HepG2 (cell line): Measurements from ENCODE around the gene RRAGA. TPM values are rescaled to one million over a fixed set of nuclear protein-coding genes. Genes with fewer than 3 reads are reported as not detected.

Source experiments
- E2F5 ChIP-seq: sonication (generic); formaldehyde crosslinking; conservative IDR thresholded peaks from 2 replicates; pipeline ENCODE4 v1.4.0; 2020; ENCODE audit warnings: missing genetic modification reagents
- FOSL2 ChIP-seq: sonication (generic); formaldehyde crosslinking; IDR thresholded peaks from 2 replicates; pipeline ENCODE4 v1.4.0; 2020; ENCODE audit warnings: missing genetic modification reagents
- FOXA1 ChIP-seq, 2 experiments: fragments of 450-650 bp in 1 of 2; sonication (generic) in 1 of 2; formaldehyde crosslinking in 1 of 2; IDR thresholded peaks; 2 replicates each; pipeline versions ENCODE4 v1.4.0 to v1.6.1; 2016 to 2020; ENCODE audit warnings: missing genetic modification reagents in 1 of 2
- GATA4 ChIP-seq: sonication (generic); IDR thresholded peaks from 2 replicates; pipeline ENCODE4 v1.6.1; 2016; ENCODE audit warnings: antibody characterized with exemption, low read depth, borderline replicate concordance
- GPBP1L1 ChIP-seq: sonication (generic); formaldehyde crosslinking; IDR thresholded peaks from 2 replicates; pipeline ENCODE4 v1.5.0; 2020; ENCODE audit warnings: mild to moderate bottlenecking, missing genetic modification reagents
- HHEX ChIP-seq: IDR thresholded peaks from 2 replicates; pipeline ENCODE4 v1.6.1; 2016; ENCODE audit warnings: control low read depth
- HIVEP1 ChIP-seq: sonication (generic); formaldehyde crosslinking; IDR thresholded peaks from 2 replicates; pipeline ENCODE4 v1.4.0; 2020; ENCODE audit warnings: mild to moderate bottlenecking, missing genetic modification reagents
- HNF4A ChIP-seq: sonication (generic); formaldehyde crosslinking; IDR thresholded peaks from 2 replicates; pipeline ENCODE4 v1.4.0; 2020; ENCODE audit warnings: missing genetic modification reagents
- HNRNPH1 ChIP-seq: fragments of 200-400 bp; formaldehyde crosslinking; optimal IDR thresholded peaks from 2 replicates; pipeline ENCODE3; 2017; ENCODE audit warnings: mild to moderate bottlenecking, low read depth, low read length
- JARID2 ChIP-seq: sonication (generic); formaldehyde crosslinking; IDR thresholded peaks from 2 replicates; pipeline ENCODE4 v1.8.1; 2023; ENCODE audit warnings: missing genetic modification reagents, inconsistent platforms; ENCODE audit not compliant: insufficient replicate concordance
- KDM1A ChIP-seq: IDR thresholded peaks from 2 replicates; pipeline ENCODE4 v1.6.1; 2016; ENCODE audit warnings: missing compliant biosample characterization
- KDM3A ChIP-seq: IDR thresholded peaks from 2 replicates; pipeline ENCODE4 v1.6.1; 2018; ENCODE audit warnings: low read depth, missing compliant biosample characterization
- ZNF205 ChIP-seq: IDR thresholded peaks from 2 replicates; pipeline ENCODE4 v1.6.1; 2018; ENCODE audit warnings: missing biosample characterization, missing genetic modification reagents
- ZNF510 ChIP-seq: sonication (generic); formaldehyde crosslinking; IDR thresholded peaks from 2 replicates; pipeline ENCODE4 v1.4.0; 2020; ENCODE audit warnings: low read depth, mild to moderate bottlenecking, missing genetic modification reagents
- ZNF530 ChIP-seq: sonication (generic); formaldehyde crosslinking; IDR thresholded peaks from 2 replicates; pipeline ENCODE4 v1.5.0; 2020; ENCODE audit warnings: low read depth, mild to moderate bottlenecking, missing genetic modification reagents
- ZNF773 ChIP-seq: sonication (generic); formaldehyde crosslinking; IDR thresholded peaks from 2 replicates; pipeline ENCODE4 v1.4.0; 2020; ENCODE audit warnings: missing genetic modification reagents, borderline replicate concordance
- ZNF780A ChIP-seq: sonication (generic); formaldehyde crosslinking; IDR thresholded peaks from 2 replicates; pipeline ENCODE4 v1.8.0; 2022; ENCODE audit warnings: mild to moderate bottlenecking, missing genetic modification reagents, moderate library complexity
- ZNF850 ChIP-seq: sonication (generic); formaldehyde crosslinking; conservative IDR thresholded peaks from 2 replicates; pipeline ENCODE4 v1.9.0; 2021; ENCODE audit warnings: mild to moderate bottlenecking, missing genetic modification reagents
- polyA plus RNA-seq, 8 experiments: library from polyadenylated mRNA; depleted of rRNA in 3 of 8; stranded (reverse) in 7 of 8; unstranded in 1 of 8; fragments of >200 nt; fragmentation: Illumina TruSeq in 4 of 8; extraction: Trizol in 4 of 8; gene quantifications; 2 replicates each; pipeline versions ENCODE4 v1.2.1 to v1.2.3, GENCODE V29; 2011 to 2016; ENCODE audit warnings: low read depth in 4 of 8, missing spikeins in 1 of 8, mixed read lengths in 1 of 8; ENCODE audit not compliant: insufficient read depth in 1 of 8
- total RNA-seq, 5 experiments: library from RNA; depleted of rRNA; stranded (reverse); fragments of >200 nt; fragmentation: Illumina TruSeq; extraction: Trizol; gene quantifications; 2 replicates each; pipeline ENCODE4 v1.2.3, GENCODE V29; 2016; ENCODE audit warnings: low read depth in 1 of 5
- TF ChIP-seq, protein P1 (sequence below): sonication (generic); formaldehyde crosslinking; IDR thresholded peaks from 2 replicates; pipeline ENCODE4; 2020; ENCODE audit warnings: missing genetic modification reagents, mild to moderate bottlenecking, borderline replicate concordance
- TF ChIP-seq, protein P2 (sequence below): sonication (generic); formaldehyde crosslinking; IDR thresholded peaks from 2 replicates; pipeline ENCODE4 v1.5.1; 2020; ENCODE audit warnings: mild to moderate bottlenecking, missing genetic modification reagents, borderline replicate concordance
- TF ChIP-seq, protein P3 (sequence below): sonication (generic); formaldehyde crosslinking; IDR thresholded peaks from 2 replicates; pipeline ENCODE4 v1.4.0; 2020; ENCODE audit warnings: missing genetic modification reagents, low read depth, mild to moderate bottlenecking, borderline replicate concordance

Gene RRAGA
- total and polyA plus RNA-seq, 2 of the 13 experiments (the other 11 are each of a cell fraction or from before 2014, with no cell fraction given) = 37.5 to 118 TPM

- TF ChIP-seq HNF4A (CRISPR knock-in tag) (peak; percentile 84), ZNF850 (CRISPR knock-in tag) (peak; percentile 86; the same call in 1 of the 2 replicates), HNRNPH1 (no peak), HHEX (no peak), ZNF205 (CRISPR knock-in tag) (peak; percentile 31; the same call in 1 of the 2 replicates), E2F5 (CRISPR knock-in tag) (no peak), GPBP1L1 (CRISPR knock-in tag) (no peak), FOSL2 (CRISPR knock-in tag) (peak; percentile 43; the same call in 1 of the 2 replicates), KDM1A (CRISPR knock-in tag) (no peak), GATA4 (peak; percentile 75; the same call in 1 of the 2 replicates), ZNF510 (CRISPR knock-in tag) (no peak; the same call in 1 of the 2 replicates), JARID2 (CRISPR knock-in tag) (peak; percentile 57), KDM3A (CRISPR knock-in tag) (peak; percentile 82; the same call in 1 of the 2 replicates), ZNF773 (CRISPR knock-in tag) (peak; percentile 40; the same call in 1 of the 2 replicates), HIVEP1 (0 out of 2 replicates have a peak, but pooled peaks have one; percentile 31), ZNF780A (no peak), ZNF530 (no peak), FOXA1 (IDR thresholded peaks at IDR 0.05) (no peak), FOXA1 (CRISPR knock-in tag; IDR thresholded peaks at IDR 0.05) (peak; percentile 34; the same call in 1 of the 2 replicates)
- TF ChIP-seq, protein P1, sequence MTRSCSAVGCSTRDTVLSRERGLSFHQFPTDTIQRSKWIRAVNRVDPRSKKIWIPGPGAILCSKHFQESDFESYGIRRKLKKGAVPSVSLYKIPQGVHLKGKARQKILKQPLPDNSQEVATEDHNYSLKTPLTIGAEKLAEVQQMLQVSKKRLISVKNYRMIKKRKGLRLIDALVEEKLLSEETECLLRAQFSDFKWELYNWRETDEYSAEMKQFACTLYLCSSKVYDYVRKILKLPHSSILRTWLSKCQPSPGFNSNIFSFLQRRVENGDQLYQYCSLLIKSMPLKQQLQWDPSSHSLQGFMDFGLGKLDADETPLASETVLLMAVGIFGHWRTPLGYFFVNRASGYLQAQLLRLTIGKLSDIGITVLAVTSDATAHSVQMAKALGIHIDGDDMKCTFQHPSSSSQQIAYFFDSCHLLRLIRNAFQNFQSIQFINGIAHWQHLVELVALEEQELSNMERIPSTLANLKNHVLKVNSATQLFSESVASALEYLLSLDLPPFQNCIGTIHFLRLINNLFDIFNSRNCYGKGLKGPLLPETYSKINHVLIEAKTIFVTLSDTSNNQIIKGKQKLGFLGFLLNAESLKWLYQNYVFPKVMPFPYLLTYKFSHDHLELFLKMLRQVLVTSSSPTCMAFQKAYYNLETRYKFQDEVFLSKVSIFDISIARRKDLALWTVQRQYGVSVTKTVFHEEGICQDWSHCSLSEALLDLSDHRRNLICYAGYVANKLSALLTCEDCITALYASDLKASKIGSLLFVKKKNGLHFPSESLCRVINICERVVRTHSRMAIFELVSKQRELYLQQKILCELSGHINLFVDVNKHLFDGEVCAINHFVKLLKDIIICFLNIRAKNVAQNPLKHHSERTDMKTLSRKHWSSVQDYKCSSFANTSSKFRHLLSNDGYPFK (CRISPR knock-in tag) = peak; percentile 86
- TF ChIP-seq, protein P2, sequence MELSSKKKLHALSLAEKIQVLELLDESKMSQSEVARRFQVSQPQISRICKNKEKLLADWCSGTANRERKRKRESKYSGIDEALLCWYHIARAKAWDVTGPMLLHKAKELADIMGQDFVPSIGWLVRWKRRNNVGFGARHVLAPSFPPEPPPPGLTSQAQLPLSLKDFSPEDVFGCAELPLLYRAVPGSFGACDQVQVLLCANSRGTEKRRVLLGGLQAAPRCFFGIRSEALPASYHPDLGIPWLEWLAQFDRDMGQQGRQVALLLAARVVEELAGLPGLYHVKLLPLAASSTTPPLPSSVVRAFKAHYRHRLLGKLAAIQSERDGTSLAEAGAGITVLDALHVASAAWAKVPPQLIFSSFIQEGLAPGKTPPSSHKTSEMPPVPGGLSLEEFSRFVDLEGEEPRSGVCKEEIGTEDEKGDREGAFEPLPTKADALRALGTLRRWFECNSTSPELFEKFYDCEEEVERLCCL (CRISPR knock-in tag) = no peak
- TF ChIP-seq, protein P3, sequence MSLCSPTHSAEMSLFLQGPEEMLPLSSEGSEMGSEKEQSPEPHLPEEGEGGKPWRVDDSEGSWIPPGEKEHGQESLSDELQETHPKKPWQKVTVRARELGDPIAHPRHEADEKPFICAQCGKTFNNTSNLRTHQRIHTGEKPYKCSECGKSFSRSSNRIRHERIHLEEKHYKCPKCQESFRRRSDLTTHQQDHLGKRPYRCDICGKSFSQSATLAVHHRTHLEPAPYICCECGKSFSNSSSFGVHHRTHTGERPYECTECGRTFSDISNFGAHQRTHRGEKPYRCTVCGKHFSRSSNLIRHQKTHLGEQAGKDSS (CRISPR knock-in tag) = peak; percentile 89; the same call in 1 of the 2 replicates
Observed at GRCh38 chr9:19048966-19049916, at the start of gene RRAGA (continued).
